Epithelial cell of proximal tubule (primary cell): ENCODE data around the gene ATP7B. TPM values are rescaled to one million over a fixed set of nuclear protein-coding genes. Genes with fewer than 3 reads are reported as not detected.

Experiments used
- DNase-seq: peaks from one replicate; pipeline ENCODE4 v3.0.0-alpha.2; 2011; ENCODE audit warnings: low read depth
- H3K4me3 ChIP-seq: 2 replicates; pipeline ENCODE4 v1.5.1; 2011; ENCODE audit warnings: low read depth, mild to moderate bottlenecking, low read length
- total RNA-seq: library from RNA; depleted of rRNA; stranded (reverse); fragments of >200 nt; gene quantifications from 2 replicates; pipeline ENCODE4 v1.2.3, GENCODE V29; 2015
- TF ChIP-seq, protein P1 (sequence below): conservative IDR thresholded peaks from 2 replicates; pipeline ENCODE4 v1.5.1; 2012; ENCODE audit warnings: low read depth, mild to moderate bottlenecking, low read length

ATP7B gene
- total RNA-seq, 1 donor from 2014 or later = 3.5 TPM

DNA sequence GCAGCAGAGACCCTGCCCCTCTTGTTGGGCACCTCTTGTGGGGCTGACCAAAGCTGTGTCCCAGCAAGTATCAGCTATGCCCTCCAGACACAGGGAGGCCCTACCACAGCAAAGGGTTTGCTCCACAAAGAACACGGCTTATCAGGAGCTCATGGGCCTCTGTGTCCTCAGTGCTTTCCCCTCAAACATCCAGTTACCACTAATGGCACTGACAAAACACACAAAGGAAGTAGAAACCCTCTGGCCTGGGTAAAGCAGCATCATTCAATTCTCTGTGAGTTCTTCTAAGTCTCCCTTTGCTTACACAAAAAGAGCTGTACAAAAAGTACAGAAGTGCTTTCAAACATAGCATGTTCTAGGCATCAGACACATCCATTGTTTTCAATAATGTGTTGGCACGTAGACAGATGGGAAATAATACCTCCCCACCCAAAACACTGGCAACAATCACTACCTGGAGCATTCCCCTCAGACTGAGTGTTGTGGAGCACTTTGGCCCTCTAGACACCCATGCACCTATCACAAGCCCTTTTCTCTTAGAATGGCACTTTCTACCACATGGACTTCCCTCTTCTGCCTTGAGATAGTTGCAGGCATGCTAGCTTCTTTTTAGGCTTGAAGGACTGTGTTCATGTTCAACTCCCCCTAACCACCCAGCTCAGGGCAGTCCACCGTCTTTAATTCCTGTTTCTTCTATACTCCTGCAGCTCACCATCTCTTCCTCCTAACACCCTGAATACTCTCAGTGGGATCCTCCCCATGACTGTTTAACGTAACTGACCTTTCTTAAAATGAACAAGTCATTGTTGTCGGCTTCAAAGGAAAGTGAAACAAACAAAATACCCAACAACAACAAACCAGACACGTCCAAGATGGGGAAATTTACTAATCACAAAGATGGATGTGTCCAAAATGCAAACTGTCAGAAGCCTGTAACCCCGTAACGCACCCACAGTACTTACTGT lies 43.5 kb downstream of the ATP7B start:
- TF ChIP-seq, protein P1, sequence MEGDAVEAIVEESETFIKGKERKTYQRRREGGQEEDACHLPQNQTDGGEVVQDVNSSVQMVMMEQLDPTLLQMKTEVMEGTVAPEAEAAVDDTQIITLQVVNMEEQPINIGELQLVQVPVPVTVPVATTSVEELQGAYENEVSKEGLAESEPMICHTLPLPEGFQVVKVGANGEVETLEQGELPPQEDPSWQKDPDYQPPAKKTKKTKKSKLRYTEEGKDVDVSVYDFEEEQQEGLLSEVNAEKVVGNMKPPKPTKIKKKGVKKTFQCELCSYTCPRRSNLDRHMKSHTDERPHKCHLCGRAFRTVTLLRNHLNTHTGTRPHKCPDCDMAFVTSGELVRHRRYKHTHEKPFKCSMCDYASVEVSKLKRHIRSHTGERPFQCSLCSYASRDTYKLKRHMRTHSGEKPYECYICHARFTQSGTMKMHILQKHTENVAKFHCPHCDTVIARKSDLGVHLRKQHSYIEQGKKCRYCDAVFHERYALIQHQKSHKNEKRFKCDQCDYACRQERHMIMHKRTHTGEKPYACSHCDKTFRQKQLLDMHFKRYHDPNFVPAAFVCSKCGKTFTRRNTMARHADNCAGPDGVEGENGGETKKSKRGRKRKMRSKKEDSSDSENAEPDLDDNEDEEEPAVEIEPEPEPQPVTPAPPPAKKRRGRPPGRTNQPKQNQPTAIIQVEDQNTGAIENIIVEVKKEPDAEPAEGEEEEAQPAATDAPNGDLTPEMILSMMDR = no peak
- DNase-seq = no peak
- no peak overlapping the region for H3K4me3 ChIP-seq

DNA sequence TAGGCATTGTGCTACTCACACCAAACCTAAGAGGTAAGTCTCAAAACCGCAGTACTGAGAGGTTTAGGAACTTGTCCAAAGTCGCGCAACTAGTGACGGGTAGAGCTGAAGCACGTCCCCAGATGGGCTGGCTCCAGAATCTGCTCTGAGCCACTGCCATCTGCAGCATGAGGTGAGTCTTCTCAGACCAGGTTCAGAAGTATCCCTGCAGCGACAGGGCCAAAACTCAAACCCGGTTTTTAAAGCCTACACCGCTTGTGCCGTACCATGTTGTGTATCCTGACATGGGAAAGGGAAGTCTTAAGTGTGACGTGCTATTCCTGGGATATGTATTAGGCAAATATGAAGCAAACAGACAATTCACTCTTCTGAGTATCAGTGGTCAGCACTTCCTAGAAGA lies 45.1 kb downstream of the ATP7B start:
- no peak for DNase-seq
- no peak overlapping the region for H3K4me3 ChIP-seq
- TF ChIP-seq, protein P1 = no peak

DNA sequence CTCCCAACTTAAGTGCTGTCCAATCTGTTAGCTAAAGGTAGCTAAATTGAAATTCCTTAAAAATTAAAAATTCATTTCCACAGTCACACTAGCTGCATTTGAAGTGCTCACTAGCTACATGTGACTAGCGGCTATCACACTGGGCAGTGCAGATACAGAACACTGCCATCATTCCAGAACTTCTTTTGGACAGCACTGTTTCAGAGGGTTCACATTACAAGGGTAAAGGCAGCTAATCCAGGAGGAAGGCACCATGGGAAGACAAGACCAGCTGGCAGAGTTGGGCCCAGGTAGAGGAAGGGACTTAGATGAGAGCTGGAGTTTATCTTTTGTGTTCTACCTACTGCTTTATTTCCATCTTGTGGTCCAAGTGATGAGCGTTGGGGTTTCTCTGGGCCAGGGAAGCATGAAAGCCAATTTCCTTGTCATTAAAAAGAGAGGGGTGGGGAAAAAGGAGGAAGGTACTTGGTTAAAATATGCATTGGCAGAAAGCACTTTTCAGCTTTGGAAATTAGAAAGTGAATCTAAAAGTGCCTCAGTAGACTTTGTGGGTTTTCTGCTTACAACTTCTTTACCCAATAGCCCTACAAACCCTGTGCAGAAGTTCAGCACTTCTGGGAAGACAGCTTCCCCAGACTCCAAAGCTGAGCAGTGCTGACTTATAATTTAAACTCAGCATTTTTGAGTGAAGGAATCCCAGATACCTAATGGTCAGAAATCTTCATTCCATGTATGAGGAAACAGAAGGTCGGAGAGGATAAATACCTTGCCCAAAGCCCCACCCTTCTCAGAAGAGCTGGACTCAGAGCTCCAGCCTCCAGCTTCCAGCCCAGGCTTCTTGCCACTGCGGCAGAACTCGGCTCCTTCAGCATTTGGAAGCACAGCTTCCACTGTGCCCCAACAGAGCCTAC lies 49.5 kb downstream of the ATP7B start:
- DNase-seq = no peak
- TF ChIP-seq, protein P1 = no peak
- no peak overlapping the region for H3K4me3 ChIP-seq

- no peak for DNase-seq
- H3K4me3 ChIP-seq = no peak overlapping the region
- TF ChIP-seq, protein P1 = no peak
These were observed 50.5 kb downstream of the ATP7B start for GRCh38 chr13:51960766-51961165.

DNA sequence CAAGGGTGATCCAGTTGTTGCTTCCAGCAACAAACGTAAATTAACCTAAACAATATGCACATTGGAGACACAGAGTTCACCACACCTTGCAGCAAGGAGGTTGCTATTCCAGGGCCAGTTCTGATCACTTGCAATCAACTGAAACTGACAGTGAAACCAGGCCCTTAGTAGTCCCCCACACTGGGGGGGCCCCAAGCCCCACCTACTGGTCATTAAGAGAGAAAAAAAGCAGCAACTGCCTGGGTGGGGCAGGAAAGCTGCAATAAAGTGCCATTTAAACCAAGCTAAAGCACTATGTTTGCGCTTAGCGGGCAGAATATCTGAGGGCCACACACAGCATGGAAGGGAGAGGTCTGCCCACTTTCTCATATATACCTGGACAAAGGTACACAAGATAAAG lies 51.5 kb downstream of the ATP7B start:
- TF ChIP-seq, protein P1 = no peak
- no peak for DNase-seq

DNA sequence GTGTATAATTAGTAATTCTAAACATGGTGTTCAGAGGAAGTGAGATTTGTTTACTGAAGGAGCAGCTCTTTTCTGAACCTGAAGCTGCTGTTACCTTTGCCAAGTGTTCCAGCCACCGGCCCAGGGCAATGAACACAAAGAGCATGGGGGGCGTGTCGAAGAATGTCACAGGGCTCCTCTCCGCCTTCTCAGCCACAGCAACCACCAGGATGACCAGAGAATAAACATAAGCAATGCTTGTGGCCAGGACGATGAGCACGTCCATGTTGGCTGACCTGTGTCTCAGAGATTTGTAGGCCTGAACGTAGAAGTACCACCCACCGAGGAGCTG lies 53.1 kb downstream of the ATP7B start:
- TF ChIP-seq, protein P1 = no peak
- no peak for DNase-seq

More for the DNA sequence above, 51.5 kb downstream of the ATP7B start:
- no peak overlapping the region for H3K4me3 ChIP-seq

More for the DNA sequence above, 53.1 kb downstream of the ATP7B start:
- no peak overlapping the region for H3K4me3 ChIP-seq
